ENCODE measurements around the gene TANGO2.

The TANGO2 gene

DNA sequence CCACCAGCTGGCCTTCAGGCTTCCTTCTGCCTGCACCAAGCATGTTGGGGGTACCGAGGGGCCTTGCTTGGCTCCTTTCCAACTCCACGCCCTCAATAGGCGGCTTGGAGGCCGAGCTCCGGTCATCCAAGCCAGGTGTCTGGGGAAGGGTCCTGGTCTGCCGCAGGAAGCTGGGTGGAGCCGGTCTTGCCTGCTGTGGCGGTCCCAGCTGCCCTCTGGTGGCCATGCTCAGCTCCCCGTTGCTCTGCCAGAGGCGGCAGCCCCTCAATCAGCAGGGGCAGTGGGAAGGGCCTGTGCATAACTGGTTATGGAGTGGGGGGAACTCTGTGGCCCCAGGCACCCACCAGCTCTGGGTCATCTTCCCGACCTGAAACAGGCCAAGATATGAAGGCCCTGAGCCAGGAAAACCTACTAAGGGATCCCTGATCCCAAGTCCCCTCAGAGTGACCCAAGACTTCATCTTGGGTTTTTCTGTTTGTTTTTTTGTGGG is 7.5 kb upstream of the TANGO2 start:
- peak; percentile 21 for DNase-seq (ENCODE audit: low read depth)

DNA sequence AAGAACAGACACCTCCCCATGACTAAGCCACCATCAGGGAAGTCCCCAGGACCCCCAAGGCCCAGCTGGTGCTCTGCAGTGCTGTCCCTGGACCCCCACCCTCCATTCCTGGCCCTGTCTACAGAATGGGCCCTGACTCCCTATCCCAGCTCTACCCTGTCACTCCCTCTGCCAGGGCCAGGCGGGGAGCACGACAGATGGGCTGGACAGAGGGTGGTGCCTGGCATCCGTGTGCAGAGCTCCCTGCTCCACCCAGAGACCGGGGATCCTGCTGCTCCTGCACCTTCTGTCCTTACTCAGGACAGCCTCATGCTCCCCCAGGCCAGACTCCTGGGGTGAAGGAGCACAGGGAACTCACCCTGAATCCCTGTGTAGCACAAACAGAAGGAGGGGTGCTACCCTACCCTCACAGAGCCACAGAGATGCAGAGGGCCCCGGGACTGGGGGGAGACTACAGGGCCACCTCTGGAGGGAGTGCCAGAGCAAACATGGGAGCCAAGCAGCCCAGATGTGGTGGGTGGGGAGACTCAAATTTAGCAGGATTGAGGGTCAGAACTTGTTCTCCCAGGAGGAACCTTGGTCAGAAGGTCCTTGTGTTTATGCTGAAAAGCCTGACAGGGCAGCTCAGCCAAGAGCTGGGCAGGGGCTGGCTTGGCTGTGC is 6.3 kb upstream of the TANGO2 start:
- no peak for DNase-seq (ENCODE audit: low read depth)

DNA sequence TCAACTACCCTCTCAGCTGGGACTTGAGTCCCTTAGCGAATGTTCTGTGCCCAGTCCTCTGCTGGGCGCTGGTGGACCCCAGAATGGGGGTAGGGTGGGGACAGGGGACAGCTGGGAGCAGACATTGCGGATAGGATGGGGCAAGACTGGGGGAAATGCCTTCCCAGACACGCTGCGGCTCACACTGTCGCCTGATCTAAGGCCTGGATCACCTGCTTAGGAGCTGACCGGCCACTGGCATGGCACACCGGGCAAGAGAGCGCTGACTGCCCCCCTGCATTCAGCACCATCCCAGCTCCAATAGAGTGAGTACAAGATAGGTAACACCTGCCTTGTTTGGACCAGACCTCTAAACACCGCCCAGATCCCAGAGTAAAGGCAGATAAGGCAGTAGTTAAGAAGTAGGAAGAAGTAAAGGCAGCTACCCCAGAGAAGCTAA is 5.7 kb upstream of the TANGO2 start:
- DNase-seq (ENCODE audit: low read depth), result no peak

DNA sequence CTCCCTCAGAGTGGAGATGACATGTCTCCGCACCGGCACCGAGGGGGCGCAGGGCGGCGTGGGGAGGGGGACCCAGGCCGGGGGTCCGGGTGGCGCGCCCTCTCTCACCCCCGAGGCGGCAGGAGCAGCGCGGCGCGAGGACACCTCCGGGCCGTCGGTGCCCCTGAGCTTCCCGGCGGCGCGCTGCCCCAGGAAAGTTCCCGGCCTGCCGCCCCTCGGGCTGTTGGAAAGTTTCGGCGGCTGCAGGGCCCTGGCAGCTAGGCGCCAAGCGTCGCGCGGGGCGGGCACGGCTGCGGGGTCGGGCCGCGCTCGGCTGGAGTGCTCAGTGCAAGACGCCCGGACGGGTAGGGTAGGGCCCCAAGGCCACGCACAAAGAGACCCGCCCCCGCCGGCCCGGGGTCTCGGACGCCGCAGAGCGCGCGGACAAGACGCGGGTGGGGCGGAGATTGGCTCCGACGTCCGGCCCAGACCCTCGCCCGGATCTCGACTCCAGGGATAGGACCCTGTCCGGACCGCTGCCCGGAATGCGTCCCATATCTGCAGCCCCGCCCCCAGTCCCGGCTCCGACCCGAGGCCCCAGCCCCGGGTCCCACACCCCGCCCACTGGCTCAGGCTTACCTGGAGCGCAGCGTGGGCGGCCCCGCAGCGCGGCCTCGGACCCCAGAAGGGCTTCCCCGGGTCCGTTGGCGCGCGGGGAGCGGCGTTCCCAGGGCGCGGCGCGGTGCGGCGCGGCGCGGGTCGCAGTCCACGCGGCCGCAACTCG is 4.8 kb upstream of the TANGO2 start:
- DNase-seq (ENCODE audit: low read depth), result no peak

DNA sequence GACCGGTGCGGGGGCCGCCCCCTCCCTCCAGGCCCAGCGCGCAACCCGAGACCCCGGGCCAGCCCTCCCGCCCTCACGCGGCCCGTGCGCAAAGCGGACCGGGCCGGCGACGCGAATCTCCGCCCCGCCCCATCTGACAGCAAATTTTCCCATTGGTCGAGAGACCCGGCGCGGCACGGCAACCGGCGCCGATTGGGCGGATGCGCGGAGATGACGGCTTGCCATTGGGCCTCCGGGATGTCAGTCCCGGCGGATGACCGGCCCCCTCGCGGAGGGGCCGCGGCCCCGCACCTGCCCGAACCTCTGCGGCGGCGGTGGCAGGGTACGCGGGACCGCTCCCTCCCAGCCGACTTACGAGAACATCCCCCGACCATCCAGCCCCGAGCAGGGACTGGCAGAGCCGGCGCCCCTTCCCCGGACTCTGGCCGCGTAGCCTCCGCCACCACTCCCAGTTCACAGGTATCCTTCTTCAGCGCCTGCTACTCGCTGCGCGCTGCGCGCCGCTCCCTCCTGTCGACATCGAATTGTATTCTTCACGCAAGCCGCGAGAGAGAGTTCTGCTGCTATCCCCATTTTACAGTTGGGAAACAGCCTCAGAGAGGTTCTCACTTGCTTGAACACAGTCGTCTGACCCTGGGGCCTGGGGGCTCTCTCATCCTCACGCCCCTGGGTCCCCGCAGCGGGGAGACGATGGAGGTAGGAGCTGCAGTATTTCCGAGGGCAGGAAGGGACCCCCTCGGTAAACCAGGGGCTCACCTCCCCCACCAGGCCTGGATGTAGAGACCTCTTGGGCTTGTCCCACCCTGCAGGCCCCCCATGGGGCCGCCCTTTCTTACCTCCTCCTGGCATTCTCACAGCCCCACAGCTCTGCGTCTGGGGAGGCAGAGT is 3.9 kb upstream of the TANGO2 start, which contains the start of gene ARVCF:
ARVCF (minus strand) TSS at position 90 of the 888 bp plus-strand sequence. CDS start 26,029 bp downstream, outside the sequence.
- DNase-seq (ENCODE audit: low read depth), result peak; percentile 82

DNA sequence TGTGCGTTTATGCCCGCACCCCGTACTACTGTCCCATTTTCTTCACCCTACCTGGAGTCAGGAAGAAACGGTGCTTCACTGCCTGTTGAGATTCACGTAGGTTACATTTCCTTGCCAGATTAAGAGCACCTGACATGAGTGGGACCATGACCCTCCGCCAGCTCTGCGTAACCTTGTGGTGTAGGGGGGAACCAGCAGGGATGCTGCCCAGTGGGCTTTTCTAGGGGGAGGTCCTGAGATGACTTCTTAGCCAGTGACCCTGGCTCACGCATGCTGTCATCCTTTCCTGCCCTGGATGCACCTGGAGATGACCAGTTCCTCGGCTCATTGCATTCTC is 3.3 kb upstream of the TANGO2 start:
- no peak for DNase-seq (ENCODE audit: low read depth)

DNA sequence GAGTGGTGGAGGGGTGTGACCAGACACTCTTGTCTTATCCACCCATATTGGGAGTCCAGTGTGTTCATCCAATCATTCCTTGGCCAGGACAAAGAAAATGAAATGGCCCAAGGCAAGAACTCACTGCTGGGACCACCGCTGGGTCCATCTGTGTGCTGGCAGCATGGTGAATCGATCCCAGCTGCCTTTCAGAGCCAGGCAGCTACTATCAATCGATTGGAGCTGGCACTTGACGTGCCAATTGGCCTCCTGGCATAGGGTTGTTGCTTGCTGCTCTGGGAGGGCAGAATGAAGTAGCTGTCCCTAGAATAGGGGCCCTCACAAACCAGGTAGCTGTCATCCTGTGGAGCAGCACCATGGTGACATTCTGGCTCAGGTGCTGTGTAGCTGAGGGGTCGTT is 2.9 kb upstream of the TANGO2 start:
- no peak for DNase-seq (ENCODE audit: low read depth)

DNA sequence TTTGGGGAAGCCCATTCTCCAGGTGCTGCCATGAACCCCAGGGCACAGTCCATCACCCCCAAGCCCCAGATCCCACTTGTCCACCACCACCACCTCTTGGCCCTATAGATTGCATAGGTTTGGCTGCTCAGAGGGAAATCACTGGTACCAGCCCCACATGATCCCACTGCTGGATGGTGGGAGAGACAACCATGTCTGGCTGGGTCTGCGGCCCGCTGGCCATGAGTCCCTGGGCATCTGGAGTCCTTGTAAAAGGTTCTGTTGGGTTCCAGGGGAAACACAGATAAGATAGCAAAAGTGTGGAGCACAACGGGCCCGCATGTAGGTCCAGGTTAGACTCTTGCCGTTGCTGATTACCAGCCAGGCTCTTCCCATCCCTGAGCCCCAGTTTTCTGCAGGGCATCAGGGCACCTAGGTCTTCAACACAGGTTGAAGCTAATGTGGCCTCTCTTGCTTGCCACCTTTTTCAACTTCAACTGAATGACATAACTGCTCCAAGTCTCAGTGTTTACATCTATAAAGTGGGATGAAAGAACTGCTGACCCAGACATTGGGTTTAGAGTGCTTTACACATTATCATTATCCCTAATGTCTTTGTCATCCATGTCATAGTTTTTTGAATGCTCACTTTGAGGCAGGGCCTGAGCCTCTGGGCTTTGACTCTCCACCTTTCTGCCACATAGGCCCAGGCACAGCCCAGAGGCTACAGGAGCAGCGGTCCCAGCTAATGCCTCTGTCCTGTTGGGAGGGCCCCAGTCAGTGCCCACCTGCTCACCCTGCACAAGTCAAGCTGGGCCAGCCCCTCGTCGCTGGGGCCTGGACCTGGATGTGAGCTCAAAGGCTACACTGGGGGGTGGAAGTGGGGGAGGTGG is 1.0 kb upstream of the TANGO2 start:
- no peak for DNase-seq (ENCODE audit: low read depth)

DNA sequence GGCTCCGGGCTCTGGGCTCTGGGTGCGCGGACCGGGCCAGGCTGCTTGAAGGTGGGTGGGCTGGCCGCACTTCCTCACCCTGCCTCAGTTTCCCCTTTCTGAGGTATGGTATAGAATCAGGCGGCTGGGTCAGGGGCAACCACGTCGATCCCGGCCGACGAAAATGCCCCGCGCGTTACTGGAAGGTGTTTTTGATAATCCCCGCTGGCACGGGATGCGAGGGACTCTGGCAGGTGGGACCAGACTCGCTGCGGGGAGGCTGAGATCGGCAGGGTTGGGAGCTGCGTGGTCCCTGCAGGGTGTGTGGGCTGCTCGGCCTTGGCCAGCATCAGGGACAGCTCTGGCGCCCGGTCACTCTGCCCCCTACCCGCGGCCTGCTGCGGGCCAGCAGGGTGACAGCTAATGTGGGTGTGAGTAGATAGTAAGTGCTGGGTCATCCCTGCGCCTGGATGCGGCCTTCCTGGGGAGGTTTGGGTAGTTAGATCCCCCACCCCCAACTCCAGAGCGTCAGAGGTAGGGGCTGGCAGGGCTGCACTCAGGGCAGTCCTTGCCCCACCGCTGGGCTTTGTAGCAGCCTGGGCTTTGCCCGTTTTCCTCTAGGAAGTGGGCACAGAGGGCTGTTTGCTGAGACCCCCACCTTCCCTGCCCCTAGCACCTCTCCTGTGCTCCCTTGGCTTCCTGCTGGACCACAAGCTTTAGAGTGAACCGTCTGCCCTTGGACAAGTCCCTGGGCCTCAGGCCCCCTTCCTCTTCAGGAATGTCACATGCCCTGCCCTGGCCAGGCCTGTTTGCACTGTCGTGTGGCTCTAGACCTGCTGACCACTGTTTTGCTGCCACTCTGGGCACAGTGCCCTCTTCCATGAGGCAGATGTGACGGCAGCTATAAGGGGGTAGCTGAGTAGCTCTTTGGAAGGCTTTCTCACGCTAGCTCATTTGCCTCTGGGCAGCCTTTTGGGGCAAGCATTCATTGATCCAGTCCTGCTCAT is 579 bp downstream of the TANGO2 start:
- DNase-seq (ENCODE audit: low read depth), result no peak

DNA sequence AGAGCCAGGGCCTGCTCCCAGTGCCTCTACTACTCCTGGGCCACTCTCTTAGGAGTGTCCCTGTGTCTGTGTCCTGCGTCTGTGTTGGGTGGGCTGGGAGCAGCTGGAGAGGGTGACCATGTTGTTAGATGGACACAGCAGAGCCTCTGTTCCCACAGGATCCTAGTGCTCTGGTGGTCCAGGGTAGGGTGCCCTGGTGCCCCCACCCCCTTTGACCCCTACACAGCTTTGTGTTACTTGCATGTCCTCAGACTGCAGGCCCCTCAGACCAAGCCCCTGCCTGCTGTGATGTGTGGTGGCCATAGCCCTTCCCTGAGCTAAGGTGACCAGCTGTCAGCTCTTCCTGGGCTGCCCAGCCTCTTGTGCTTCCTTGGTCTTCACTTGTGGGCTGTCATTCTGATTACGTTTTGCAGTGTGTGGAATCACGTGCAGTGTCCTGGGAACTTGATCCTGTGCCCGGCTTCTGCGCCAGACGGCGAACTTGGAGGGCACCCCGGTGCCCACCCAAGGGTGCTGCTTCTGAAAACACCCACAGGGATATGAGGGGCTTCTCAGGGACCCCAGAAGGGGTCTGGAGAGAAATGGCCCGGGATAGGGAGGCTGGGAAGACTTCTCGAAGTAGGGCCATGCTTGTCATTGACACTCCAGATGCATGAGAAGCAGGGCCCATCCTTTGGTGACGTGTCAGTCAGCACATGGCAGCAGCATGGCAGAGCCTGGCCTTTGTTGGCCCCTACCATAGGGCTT is 1.5 kb downstream of the TANGO2 start:
- DNase-seq (ENCODE audit: low read depth), result no peak

DNA sequence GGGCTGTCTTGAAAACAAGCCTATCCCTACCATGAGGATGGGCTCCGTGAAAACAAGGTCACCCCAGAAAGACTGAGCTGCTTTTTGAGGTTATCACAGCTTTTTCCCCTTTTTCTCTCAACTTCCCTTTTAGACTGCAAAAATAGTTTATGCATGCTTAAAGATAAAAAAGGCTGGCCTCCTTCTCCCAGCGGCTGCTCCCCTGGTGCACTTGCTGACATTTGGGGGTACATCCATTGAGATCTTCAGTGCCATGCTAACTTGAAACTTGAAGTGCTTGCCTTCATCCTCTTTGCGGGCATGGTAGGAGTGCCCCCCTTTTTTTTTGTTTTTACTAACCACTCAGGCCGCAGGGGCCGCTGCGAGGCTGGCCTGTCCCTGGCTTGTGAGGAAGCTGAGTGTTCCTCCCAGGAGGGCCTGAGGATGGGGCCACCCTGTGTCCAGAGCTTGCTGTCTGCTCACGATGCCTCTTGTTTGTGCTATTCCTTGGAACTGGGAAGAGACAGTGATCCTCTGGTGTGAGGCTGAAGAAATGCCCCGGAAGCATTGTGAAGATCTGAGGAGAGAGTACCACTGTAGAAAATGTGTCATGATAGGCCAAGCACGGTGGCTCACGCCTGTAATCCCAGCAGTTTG is 2.2 kb downstream of the TANGO2 start:
- DNase-seq (ENCODE audit: low read depth), result no peak

DNA sequence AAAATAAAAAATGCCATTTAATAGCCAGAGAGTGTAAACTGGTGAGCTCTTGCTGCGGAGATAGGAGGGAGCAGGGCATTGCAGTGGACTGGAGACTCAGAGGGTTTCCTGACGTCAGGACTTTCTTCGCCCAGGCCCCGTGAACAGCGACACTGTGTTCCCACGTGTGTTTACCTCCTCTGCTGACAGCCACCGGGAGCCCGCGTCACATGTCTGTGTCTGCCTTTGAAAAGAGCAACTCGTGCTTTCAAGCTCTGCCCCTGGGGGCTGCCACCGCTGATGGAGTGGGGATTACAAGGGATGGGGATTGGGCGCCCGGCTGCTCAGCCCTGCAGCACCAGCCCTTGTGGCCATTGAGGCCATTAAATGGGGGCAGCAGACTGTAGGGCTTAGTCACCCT is 3.3 kb downstream of the TANGO2 start:
- DNase-seq (ENCODE audit: low read depth), result no peak

DNA sequence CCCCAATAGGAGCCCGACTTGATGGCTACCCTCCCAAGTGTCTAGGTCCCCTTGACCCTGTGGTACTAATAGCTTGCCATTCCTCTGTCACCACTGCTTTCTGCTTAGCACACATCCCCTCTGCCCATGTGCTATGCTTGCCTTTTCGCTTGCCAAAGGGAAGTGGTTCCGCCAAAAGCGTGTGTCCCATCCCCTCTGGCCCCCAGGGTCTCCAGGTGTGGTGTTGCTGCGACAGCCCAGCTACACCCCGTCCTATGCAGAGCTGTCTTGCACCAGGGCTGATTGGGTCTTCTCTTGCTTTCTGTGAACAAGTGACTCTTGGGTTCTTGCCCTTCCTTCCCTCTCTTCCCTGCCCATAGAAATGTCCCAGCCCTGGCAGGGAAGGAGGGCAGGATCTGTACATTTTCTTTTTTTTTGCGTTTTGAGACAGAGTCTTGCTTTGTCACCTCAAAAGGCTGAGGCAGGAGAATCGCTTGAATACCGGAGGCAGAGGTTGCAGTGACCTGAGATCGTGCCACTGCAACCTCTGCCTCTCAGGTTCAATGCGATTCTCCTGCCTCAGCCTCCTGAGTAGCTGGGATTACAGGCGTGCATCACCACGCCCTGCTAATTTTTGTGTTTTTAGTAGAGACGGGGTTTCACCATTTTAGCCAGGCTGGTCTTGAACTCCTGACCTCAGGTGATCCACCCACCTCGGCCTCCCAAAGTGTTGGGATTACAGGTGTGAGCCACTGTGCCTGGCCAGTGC is 3.9 kb downstream of the TANGO2 start:
- DNase-seq (ENCODE audit: low read depth), result no peak

DNA sequence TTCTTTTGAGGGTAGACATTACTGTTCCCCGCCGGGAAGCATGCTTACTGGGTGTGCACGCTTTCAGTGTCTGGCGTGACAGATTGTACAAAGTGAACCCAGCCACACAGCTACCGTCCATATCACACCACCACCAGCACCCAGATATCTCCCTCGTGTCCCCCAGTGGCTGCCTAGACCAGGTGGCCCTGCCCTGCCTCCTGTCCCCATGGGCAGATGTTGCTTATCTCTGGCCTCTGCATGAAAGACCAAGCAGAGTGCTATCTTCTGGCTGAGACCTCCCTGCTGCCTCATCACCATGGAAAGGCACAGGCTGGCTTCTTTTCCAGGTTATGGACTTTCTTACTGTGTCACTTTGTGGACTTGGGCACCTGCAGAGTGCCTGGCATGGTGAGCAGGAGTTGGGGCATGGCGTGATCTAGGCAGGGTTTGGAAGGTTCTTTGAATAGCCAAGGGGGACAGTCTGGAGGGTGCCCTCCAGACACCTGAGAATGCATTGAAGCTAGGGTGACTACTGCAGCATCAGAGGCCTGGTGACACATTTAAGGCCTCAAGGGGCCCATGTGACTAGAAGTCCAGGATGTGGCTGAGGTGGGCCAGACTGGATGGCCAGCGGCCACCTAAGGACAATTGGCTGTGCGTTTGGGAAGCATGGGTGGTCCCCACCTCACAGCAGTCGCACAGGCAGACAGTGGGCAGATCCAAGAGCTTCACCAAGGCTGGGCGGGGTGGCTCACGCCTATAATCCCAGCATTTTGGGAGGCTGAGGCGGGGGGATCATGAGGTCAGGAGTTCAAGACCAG is 4.7 kb downstream of the TANGO2 start:
- DNase-seq (ENCODE audit: low read depth), result no peak

DNA sequence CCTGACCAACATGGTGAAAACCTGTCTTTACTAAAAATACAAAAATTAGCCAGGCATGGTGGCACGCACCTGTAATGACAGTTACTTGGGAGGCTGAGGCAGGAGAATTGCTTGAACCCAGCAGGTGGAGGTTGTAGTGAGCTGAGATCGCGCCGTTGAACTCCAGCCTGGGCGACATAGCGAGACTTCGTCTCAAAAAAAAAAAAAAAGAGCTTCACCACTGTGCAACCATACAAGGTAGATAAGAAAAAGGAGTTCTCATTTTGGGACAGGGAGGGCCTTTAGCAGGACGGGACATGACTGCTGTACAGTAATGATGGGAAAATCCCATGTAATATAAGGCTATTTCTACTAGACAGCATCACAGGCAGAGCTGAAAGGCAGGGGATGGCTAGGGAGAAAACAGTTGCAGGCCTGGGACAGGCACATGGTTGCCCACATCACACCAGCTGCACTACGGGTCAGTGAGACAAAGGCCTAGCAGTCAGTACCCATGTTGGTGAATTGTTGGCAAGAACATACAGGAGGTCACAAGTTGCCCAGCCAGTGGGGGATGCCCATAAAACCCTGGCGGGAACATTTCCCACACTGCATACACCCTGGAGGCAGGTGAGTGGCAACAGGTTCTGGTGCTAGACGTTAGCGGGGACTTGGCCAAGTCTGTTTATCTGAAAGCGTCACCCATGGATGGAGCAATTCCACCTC is 5.4 kb downstream of the TANGO2 start:
- DNase-seq (ENCODE audit: low read depth), result no peak

DNA sequence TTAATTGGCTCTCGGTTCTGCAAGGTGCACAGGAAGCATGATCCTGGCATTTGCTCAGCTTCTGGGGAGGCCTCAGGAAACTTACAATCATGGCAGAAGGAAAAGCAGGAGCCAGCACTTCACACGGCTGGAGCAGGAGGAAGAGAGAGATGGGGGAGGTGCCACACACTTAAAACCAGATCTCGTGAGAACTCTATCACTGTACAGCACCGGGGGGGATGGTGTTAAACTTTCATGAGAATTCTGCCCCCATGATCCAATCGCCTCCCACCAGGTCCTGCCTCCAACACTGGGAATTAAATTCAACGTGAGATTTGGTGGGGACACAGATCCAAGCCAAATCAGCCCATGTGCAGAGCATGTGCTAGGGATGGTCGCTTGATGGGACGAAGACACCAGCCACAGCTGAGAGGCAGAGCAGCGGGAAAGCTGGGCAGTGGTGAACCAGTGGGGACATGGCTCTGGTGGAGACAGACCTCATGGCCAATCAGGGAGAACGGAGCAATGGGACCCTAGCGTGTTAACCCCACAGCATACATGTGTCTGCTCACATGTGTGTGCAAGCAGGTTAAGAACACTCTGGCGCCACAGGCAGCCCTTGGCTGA is 6.2 kb downstream of the TANGO2 start:
- no peak for DNase-seq (ENCODE audit: low read depth)

Measured in stimulated activated CD8-positive, alpha-beta memory T cell treated with anti-CD3 and anti-CD28 coated beads, Interleukin-12 subunit alpha, Interleukin-12 subunit beta, amount 100 ng/mL, for 4 hours (primary cell).